Neural progenitor cell (in vitro differentiated cells): ENCODE measurements around the gene ZMIZ1. TPM values are rescaled to one million over a fixed set of nuclear protein-coding genes. Genes with fewer than 3 reads are reported as not detected.

Source experiments
- DNase-seq: peaks from one replicate; pipeline ENCODE4 v3.0.0-alpha.2; 2016; ENCODE audit warnings: low spot score
- H2AFZ ChIP-seq: fragments of 200-600 bp; sonication (generic); replicated peaks from 2 replicates; pipeline ENCODE4 v1.6.1; 2016; ENCODE audit warnings: antibody characterized with exemption
- H3F3A ChIP-seq: fragments of 200-600 bp; sonication (generic); 2 replicates; pipeline ENCODE4 v1.6.1; 2016; ENCODE audit warnings: antibody characterized with exemption, low read depth
- H3K27ac ChIP-seq: fragments of 200-600 bp; sonication (generic); 2 replicates; pipeline ENCODE4 v1.5.1; 2016; ENCODE audit warnings: mild to moderate bottlenecking
- H3K27me3 ChIP-seq: fragments of 200-600 bp; sonication (generic); 2 replicates; pipeline ENCODE4 v1.6.1; 2016; ENCODE audit warnings: mild to moderate bottlenecking, moderate library complexity
- H3K36me3 ChIP-seq: fragments of 200-600 bp; sonication (generic); 2 replicates; pipeline ENCODE4 v1.5.1; 2016
- H3K4me1 ChIP-seq: fragments of 200-600 bp; sonication (generic); 2 replicates; pipeline ENCODE4 v1.6.1; 2016; ENCODE audit warnings: mixed run types
- H3K4me2 ChIP-seq: fragments of 200-600 bp; sonication (generic); 2 replicates; pipeline ENCODE4 v1.6.1; 2016
- H3K4me3 ChIP-seq: fragments of 200-600 bp; sonication (generic); 2 replicates; pipeline ENCODE4 v1.5.1; 2016
- H3K79me2 ChIP-seq: fragments of 200-600 bp; sonication (generic); 2 replicates; pipeline ENCODE4 v1.6.1; 2016; ENCODE audit warnings: low read depth
- H3K9ac ChIP-seq: fragments of 200-600 bp; sonication (generic); 2 replicates; pipeline ENCODE4 v1.6.1; 2016
- H3K9me3 ChIP-seq: fragments of 200-600 bp; sonication (generic); 2 replicates; pipeline ENCODE4 v1.5.1; 2016; ENCODE audit warnings: low read depth
- H4K20me1 ChIP-seq: fragments of 200-600 bp; sonication (generic); 2 replicates; pipeline ENCODE4 v1.6.1; 2016; ENCODE audit warnings: low read depth
- H3K27ac Mint-ChIP-seq: 3 replicates; pipeline ENCODE4 v1.8.0; 2021; ENCODE audit warnings: mixed read lengths
- H3K27me3 Mint-ChIP-seq: 2 replicates; pipeline ENCODE4 v1.8.0; 2022; ENCODE audit warnings: low read depth, mild to moderate bottlenecking, inconsistent platforms, moderate library complexity, mixed read lengths; ENCODE audit not compliant: insufficient read depth
- H3K36me3 Mint-ChIP-seq: 3 replicates; pipeline ENCODE4 v1.8.0; 2021; ENCODE audit warnings: mixed read lengths
- H3K4me1 Mint-ChIP-seq: 3 replicates; pipeline ENCODE4 v1.8.0; 2021; ENCODE audit warnings: mixed read lengths
- H3K4me3 Mint-ChIP-seq: 3 replicates; pipeline ENCODE4 v1.8.0; 2021; ENCODE audit warnings: mild to moderate bottlenecking, moderate library complexity, mixed read lengths
- H3K9me3 Mint-ChIP-seq: 3 replicates; pipeline ENCODE4 v1.8.0; 2020; ENCODE audit warnings: mixed read lengths
- EZH2 ChIP-seq: fragments of 200-600 bp; sonication (generic); IDR thresholded peaks from 2 replicates; pipeline ENCODE4 v1.6.1; 2017; ENCODE audit warnings: antibody characterized with exemption, mild to moderate bottlenecking, moderate library complexity
- EZH2phosphoT487 ChIP-seq: fragments of 200-600 bp; sonication (generic); IDR thresholded peaks from 2 replicates; pipeline ENCODE4 v1.6.1; 2017; ENCODE audit warnings: antibody characterized with exemption
- total RNA-seq: library from RNA; depleted of rRNA; stranded (reverse); fragments of >200 nt; gene quantifications from 2 replicates; pipeline ENCODE4 v1.2.3, GENCODE V29; 2015; ENCODE audit warnings: low replicate concordance
- TF ChIP-seq, protein P1 (sequence below): fragments of 200-600 bp; sonication (generic); IDR thresholded peaks from 2 replicates; pipeline ENCODE4 v1.5.1; 2017; ENCODE audit warnings: antibody characterized with exemption, mild to moderate bottlenecking

Gene ZMIZ1
- total RNA-seq, 1 donor from 2014 or later: 5.8 TPM

DNA sequence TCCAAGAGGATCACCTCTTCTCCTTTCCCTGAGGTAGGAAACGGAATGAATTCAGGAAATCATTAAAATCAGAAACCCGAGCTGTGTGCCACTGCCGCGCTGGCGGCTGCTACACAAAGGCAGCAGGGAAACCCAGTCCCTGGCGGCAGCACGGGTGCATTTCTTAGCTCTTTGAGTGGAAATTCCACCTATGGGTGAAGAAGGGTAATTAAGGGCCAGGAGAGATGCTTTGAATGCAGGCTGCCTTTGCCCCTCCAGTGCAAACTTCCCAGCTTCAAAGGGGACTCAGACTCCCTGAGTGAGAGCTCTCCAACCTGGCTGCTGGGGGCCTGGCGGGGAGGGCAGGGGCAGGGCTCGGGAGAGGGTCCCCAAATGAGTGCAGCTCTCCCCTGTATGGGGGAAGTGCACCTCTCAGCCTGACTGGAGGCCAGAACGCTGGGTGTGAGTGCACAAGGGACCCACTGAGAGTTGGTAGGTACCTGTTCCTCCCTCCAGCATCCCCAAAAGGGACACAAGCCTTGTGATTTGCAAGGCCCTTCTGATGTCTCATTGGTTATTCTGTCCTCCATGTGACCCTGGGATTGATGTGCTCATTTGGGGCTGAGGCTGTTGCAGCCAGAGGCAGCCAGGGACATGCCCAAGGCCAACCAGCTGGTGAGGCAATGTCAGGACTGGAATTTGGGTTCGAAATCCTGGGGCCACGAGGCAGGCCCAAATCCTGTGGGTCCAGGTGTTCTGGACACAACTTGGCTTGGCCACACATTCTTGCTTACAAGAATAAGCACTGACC lies 16.3 kb upstream of the ZMIZ1 start:
- peaks cover 24% of the 10 kb centered on the region for H3K27me3 Mint-ChIP-seq
- H3K27me3 ChIP-seq: no peaks in the 10 kb centered on the region
- peaks cover 31% of the 10 kb centered on the region for H3K4me1 ChIP-seq
- H3K4me2 ChIP-seq: no peak overlapping the region
- no peak overlapping the region for H3K9ac ChIP-seq
- no peaks in the 10 kb centered on the region for H3K79me2 ChIP-seq
- no peaks in the 10 kb centered on the region for H3K9me3 ChIP-seq
- no peak overlapping the region for H3K4me3 ChIP-seq
- no peaks in the 10 kb centered on the region for H4K20me1 ChIP-seq
- H3F3A ChIP-seq: no peaks in the 10 kb centered on the region
- H3K27ac Mint-ChIP-seq: no peak overlapping the region
- TF ChIP-seq, protein P1, sequence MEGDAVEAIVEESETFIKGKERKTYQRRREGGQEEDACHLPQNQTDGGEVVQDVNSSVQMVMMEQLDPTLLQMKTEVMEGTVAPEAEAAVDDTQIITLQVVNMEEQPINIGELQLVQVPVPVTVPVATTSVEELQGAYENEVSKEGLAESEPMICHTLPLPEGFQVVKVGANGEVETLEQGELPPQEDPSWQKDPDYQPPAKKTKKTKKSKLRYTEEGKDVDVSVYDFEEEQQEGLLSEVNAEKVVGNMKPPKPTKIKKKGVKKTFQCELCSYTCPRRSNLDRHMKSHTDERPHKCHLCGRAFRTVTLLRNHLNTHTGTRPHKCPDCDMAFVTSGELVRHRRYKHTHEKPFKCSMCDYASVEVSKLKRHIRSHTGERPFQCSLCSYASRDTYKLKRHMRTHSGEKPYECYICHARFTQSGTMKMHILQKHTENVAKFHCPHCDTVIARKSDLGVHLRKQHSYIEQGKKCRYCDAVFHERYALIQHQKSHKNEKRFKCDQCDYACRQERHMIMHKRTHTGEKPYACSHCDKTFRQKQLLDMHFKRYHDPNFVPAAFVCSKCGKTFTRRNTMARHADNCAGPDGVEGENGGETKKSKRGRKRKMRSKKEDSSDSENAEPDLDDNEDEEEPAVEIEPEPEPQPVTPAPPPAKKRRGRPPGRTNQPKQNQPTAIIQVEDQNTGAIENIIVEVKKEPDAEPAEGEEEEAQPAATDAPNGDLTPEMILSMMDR: peak; percentile 57
- no peak for TF ChIP-seq EZH2
- no peak for TF ChIP-seq EZH2phosphoT487
- H3K4me3 Mint-ChIP-seq: no peak overlapping the region
- H3K4me1 Mint-ChIP-seq: peaks cover 52% of the 10 kb centered on the region
- peak overlapping the region; percentile 26 for H2AFZ ChIP-seq
- H3K36me3 Mint-ChIP-seq: no peaks in the 10 kb centered on the region
- H3K27ac ChIP-seq: no peak overlapping the region
- no peaks in the 10 kb centered on the region for H3K36me3 ChIP-seq
- H3K9me3 Mint-ChIP-seq: no peaks in the 10 kb centered on the region
- peak; percentile 80 for DNase-seq

- H4K20me1 ChIP-seq: no peaks in the 10 kb centered on the region
- H3K9me3 ChIP-seq: no peaks in the 10 kb centered on the region
- no peak for DNase-seq
- H3K4me1 Mint-ChIP-seq: peaks cover 52% of the 10 kb centered on the region
- TF ChIP-seq EZH2phosphoT487 (no peak), EZH2 (no peak)
- TF ChIP-seq, protein P1: no peak
- H3K9me3 Mint-ChIP-seq: no peaks in the 10 kb centered on the region
- no peaks in the 10 kb centered on the region for H3K27me3 ChIP-seq
- H3K4me3 ChIP-seq: no peak overlapping the region
- H3K36me3 Mint-ChIP-seq: no peaks in the 10 kb centered on the region
- no peaks in the 10 kb centered on the region for H3K36me3 ChIP-seq
- no peak overlapping the region for H3K4me2 ChIP-seq
- no peak overlapping the region for H3K27ac ChIP-seq
- H3K4me1 ChIP-seq: peaks cover 31% of the 10 kb centered on the region
- H3F3A ChIP-seq: no peaks in the 10 kb centered on the region
- no peaks in the 10 kb centered on the region for H3K79me2 ChIP-seq
- H3K9ac ChIP-seq: no peak overlapping the region
- no peak overlapping the region for H2AFZ ChIP-seq
- no peak overlapping the region for H3K4me3 Mint-ChIP-seq
- peaks cover 23% of the 10 kb centered on the region for H3K27me3 Mint-ChIP-seq
- no peak overlapping the region for H3K27ac Mint-ChIP-seq
These were observed 15.7 kb upstream of the ZMIZ1 start for GRCh38 chr10:79053081-79053434.

GRCh38 chr10:79053481-79054202 lies 15.1 kb upstream of the ZMIZ1 start:
- Histone ChIP-seq H3K79me2 (no peaks in the 10 kb centered on the region), H2AFZ (no peak overlapping the region), H3K9ac (no peak overlapping the region), H3F3A (no peaks in the 10 kb centered on the region), H3K27ac (no peak overlapping the region), H3K27me3 (no peaks in the 10 kb centered on the region), H3K4me2 (no peak overlapping the region), H3K4me3 (no peak overlapping the region), H3K36me3 (no peaks in the 10 kb centered on the region), H4K20me1 (no peaks in the 10 kb centered on the region), H3K9me3 (no peaks in the 10 kb centered on the region), H3K4me1 (peaks cover 25% of the 10 kb centered on the region)
- TF ChIP-seq EZH2phosphoT487 (no peak), EZH2 (no peak)
- TF ChIP-seq, protein P1: no peak
- Mint-ChIP-seq H3K27ac (no peak overlapping the region), H3K36me3 (no peaks in the 10 kb centered on the region), H3K9me3 (no peaks in the 10 kb centered on the region), H3K4me3 (no peak overlapping the region), H3K27me3 (peaks cover 27% of the 10 kb centered on the region), H3K4me1 (peaks cover 54% of the 10 kb centered on the region)
- DNase-seq: no peak
